ENCODE measurements around the gene CLCN7. TPM values are rescaled to one million over a fixed set of nuclear protein-coding genes. Genes with fewer than 3 reads are reported as not detected.

The CLCN7 gene
- total RNA-seq, 1 donor from 2014 or later: 118 TPM

- H3K4me1 Mint-ChIP-seq (ENCODE audit: low read depth, unreplicated experiment): no peaks in the 10 kb centered on the region
- H3K27me3 Mint-ChIP-seq (ENCODE audit: unreplicated experiment): peaks cover 5% of the 10 kb centered on the region
- no peaks in the 10 kb centered on the region for H3K36me3 Mint-ChIP-seq (ENCODE audit: unreplicated experiment)
- H3K4me3 Mint-ChIP-seq (ENCODE audit: unreplicated experiment): no peak overlapping the region
- H3K27ac Mint-ChIP-seq (ENCODE audit: unreplicated experiment): no peak overlapping the region
- no peak for DNase-seq
- TF ChIP-seq CTCF (IDR thresholded peaks at IDR 0.05; ENCODE audit: partially characterized antibody, unreplicated experiment): no peak
- H3K9me3 Mint-ChIP-seq (ENCODE audit: unreplicated experiment): peaks cover 2% of the 10 kb centered on the region
Measured at GRCh38 chr16:1506494-1507213, 31.8 kb upstream of the CLCN7 start.

- H3K4me1 Mint-ChIP-seq (ENCODE audit: low read depth, unreplicated experiment): no peaks in the 10 kb centered on the region
- peaks cover 2% of the 10 kb centered on the region for H3K9me3 Mint-ChIP-seq (ENCODE audit: unreplicated experiment)
- H3K27ac Mint-ChIP-seq (ENCODE audit: unreplicated experiment): no peak overlapping the region
- H3K27me3 Mint-ChIP-seq (ENCODE audit: unreplicated experiment): peaks cover 2% of the 10 kb centered on the region
- no peak for DNase-seq
- no peak overlapping the region for H3K4me3 Mint-ChIP-seq (ENCODE audit: unreplicated experiment)
- no peaks in the 10 kb centered on the region for H3K36me3 Mint-ChIP-seq (ENCODE audit: unreplicated experiment)
- no peak for TF ChIP-seq CTCF (IDR thresholded peaks at IDR 0.05; ENCODE audit: partially characterized antibody, unreplicated experiment)
Measured at GRCh38 chr16:1505912-1506311, 31.1 kb upstream of the CLCN7 start.

- Mint-ChIP-seq H3K4me3 (ENCODE audit: unreplicated experiment) (no peak overlapping the region), H3K4me1 (ENCODE audit: low read depth, unreplicated experiment) (no peaks in the 10 kb centered on the region), H3K27ac (ENCODE audit: unreplicated experiment) (no peak overlapping the region), H3K9me3 (ENCODE audit: unreplicated experiment) (peaks cover 2% of the 10 kb centered on the region), H3K27me3 (ENCODE audit: unreplicated experiment) (peaks cover 2% of the 10 kb centered on the region), H3K36me3 (ENCODE audit: unreplicated experiment) (no peaks in the 10 kb centered on the region)
- no peak for DNase-seq
- no peak for TF ChIP-seq CTCF (IDR thresholded peaks at IDR 0.05; ENCODE audit: partially characterized antibody, unreplicated experiment)
Measured at GRCh38 chr16:1505073-1505844, 30.4 kb upstream of the CLCN7 start.

- H3K27me3 Mint-ChIP-seq (ENCODE audit: unreplicated experiment): peaks cover 2% of the 10 kb centered on the region
- no peaks in the 10 kb centered on the region for H3K4me1 Mint-ChIP-seq (ENCODE audit: low read depth, unreplicated experiment)
- peaks cover 4% of the 10 kb centered on the region for H3K9me3 Mint-ChIP-seq (ENCODE audit: unreplicated experiment)
- no peak overlapping the region for H3K4me3 Mint-ChIP-seq (ENCODE audit: unreplicated experiment)
- DNase-seq: no peak
- H3K27ac Mint-ChIP-seq (ENCODE audit: unreplicated experiment): no peak overlapping the region
- H3K36me3 Mint-ChIP-seq (ENCODE audit: unreplicated experiment): no peaks in the 10 kb centered on the region
- TF ChIP-seq CTCF (IDR thresholded peaks at IDR 0.05; ENCODE audit: partially characterized antibody, unreplicated experiment): no peak
Measured at GRCh38 chr16:1503110-1503955, 28.5 kb upstream of the CLCN7 start.
